Chondrocyte (in vitro differentiated cells): ENCODE results near the gene SMIM22. TPM values are rescaled to one million over a fixed set of nuclear protein-coding genes. Genes with fewer than 3 reads are reported as not detected.

ENCODE experiments used
- DNase-seq: peaks from one replicate; pipeline ENCODE4 v3.0.0; 2021; ENCODE audit warnings: mixed read lengths, low spot score
- H3K27ac Mint-ChIP-seq: one replicate; pipeline ENCODE4 v1.8.0; 2021; ENCODE audit warnings: mild to moderate bottlenecking, moderate library complexity, mixed read lengths; ENCODE audit not compliant: unreplicated experiment
- H3K27me3 Mint-ChIP-seq: 2 replicates; pipeline ENCODE4 v1.8.0; 2021; ENCODE audit warnings: low read depth, mixed read lengths
- H3K36me3 Mint-ChIP-seq: 2 replicates; pipeline ENCODE4 v1.8.0; 2021; ENCODE audit warnings: low read depth, mixed read lengths
- H3K4me1 Mint-ChIP-seq: 2 replicates; pipeline ENCODE4 v1.8.0; 2021; ENCODE audit warnings: low read depth, mild to moderate bottlenecking, mixed read lengths
- H3K4me3 Mint-ChIP-seq: one replicate; pipeline ENCODE4 v1.8.0; 2021; ENCODE audit warnings: mild to moderate bottlenecking, moderate library complexity, mixed read lengths; ENCODE audit not compliant: unreplicated experiment
- H3K9me3 Mint-ChIP-seq: 2 replicates; pipeline ENCODE4 v1.8.0; 2021; ENCODE audit warnings: low read depth, mixed read lengths
- CTCF ChIP-seq: fragments of 200-600 bp; sonication (generic); IDR thresholded peaks from 2 replicates; pipeline ENCODE4 v1.5.0; 2021; ENCODE audit warnings: antibody characterized with exemption, mild to moderate bottlenecking, moderate library complexity
- total RNA-seq: library from RNA; stranded (reverse); gene quantifications from 3 replicates; pipeline ENCODE4 v1.2.1, GENCODE V29; 2021

Gene SMIM22
- total RNA-seq, 1 donor from 2014 or later: not detected

GRCh38 chr16:4836727-4837126 lies 41.6 kb downstream of the SMIM22 start:
- Mint-ChIP-seq H3K4me3 (no peak overlapping the region), H3K4me1 (no peaks in the 10 kb centered on the region), H3K9me3 (no peaks in the 10 kb centered on the region), H3K36me3 (peaks cover 20% of the 10 kb centered on the region), H3K27ac (no peak overlapping the region), H3K27me3 (no peaks in the 10 kb centered on the region)
- no peak for DNase-seq
- TF ChIP-seq CTCF: no peak

- H3K27ac Mint-ChIP-seq: no peak overlapping the region
- H3K36me3 Mint-ChIP-seq: peaks cover 18% of the 10 kb centered on the region
- no peaks in the 10 kb centered on the region for H3K27me3 Mint-ChIP-seq
- no peak for DNase-seq
- H3K4me3 Mint-ChIP-seq: no peak overlapping the region
- no peaks in the 10 kb centered on the region for H3K4me1 Mint-ChIP-seq
- H3K9me3 Mint-ChIP-seq: no peaks in the 10 kb centered on the region
- TF ChIP-seq CTCF: no peak
Measured at GRCh38 chr16:4837733-4838501, 42.7 kb downstream of the SMIM22 start.

GRCh38 chr16:4839942-4840341 lies 44.8 kb downstream of the SMIM22 start:
- Mint-ChIP-seq H3K27ac (no peak overlapping the region), H3K9me3 (no peaks in the 10 kb centered on the region), H3K36me3 (peaks cover 23% of the 10 kb centered on the region), H3K4me1 (peaks cover 4% of the 10 kb centered on the region), H3K27me3 (no peaks in the 10 kb centered on the region), H3K4me3 (no peak overlapping the region)
- no peak for DNase-seq
- TF ChIP-seq CTCF: no peak

- no peak for DNase-seq
- Mint-ChIP-seq H3K4me1 (peaks cover 12% of the 10 kb centered on the region), H3K9me3 (no peaks in the 10 kb centered on the region), H3K36me3 (peaks cover 26% of the 10 kb centered on the region), H3K27ac (no peak overlapping the region), H3K27me3 (no peaks in the 10 kb centered on the region), H3K4me3 (no peak overlapping the region)
- no peak for TF ChIP-seq CTCF
Measured at GRCh38 chr16:4840984-4841383, 45.8 kb downstream of the SMIM22 start.

Other genes with a start within 250 kb of the SMIM22 start
- gene C16orf96, start 239.0 kb upstream of the SMIM22 start, total RNA-seq: 0.12 to 0.23 TPM in 2 of 3 replicates, not detected in the other
- 22.9 to 36.6 TPM (median 23.6 TPM) in 3 replicates for gene UBALD1, start 180.5 kb upstream of the SMIM22 start, total RNA-seq
- gene MGRN1, start 170.5 kb upstream of the SMIM22 start, total RNA-seq: 81.9 to 88.4 TPM (median 83.4 TPM) in 3 replicates
- 20.4 to 27.4 TPM (median 22.9 TPM) in 3 replicates for gene NUDT16L1, start 101.8 kb upstream of the SMIM22 start, total RNA-seq
- 21.8 to 30.6 TPM (median 24.9 TPM) in 3 replicates for gene ANKS3, start 61.1 kb upstream of the SMIM22 start, total RNA-seq
- 2.0 to 2.6 TPM (median 2.2 TPM) in 3 replicates for gene DNAAF8, start 60.8 kb upstream of the SMIM22 start, total RNA-seq
- gene ZNF500, start 28.2 kb upstream of the SMIM22 start, total RNA-seq: 13.1 to 16.2 TPM (median 14.7 TPM) in 3 replicates
- not detected in 3 replicates for gene SEPTIN12, start 7.0 kb upstream of the SMIM22 start, total RNA-seq
- 24.9 to 37.6 TPM (median 35.6 TPM) in 3 replicates for gene ROGDI, start 7.3 kb downstream of the SMIM22 start, total RNA-seq
- gene GLYR1, start 51.9 kb downstream of the SMIM22 start, total RNA-seq: 56.8 to 78.7 TPM (median 58.9 TPM) in 3 replicates
- 38.3 to 43.3 TPM (median 40.1 TPM) in 3 replicates for gene UBN1, start 52.1 kb downstream of the SMIM22 start, total RNA-seq
- gene PPL, start 141.8 kb downstream of the SMIM22 start, total RNA-seq: 0.22 to 1.2 TPM (median 0.97 TPM) in 3 replicates
- not detected in 3 replicates for gene SEC14L5, start 163.0 kb downstream of the SMIM22 start, total RNA-seq
- gene NAGPA, start 238.6 kb downstream of the SMIM22 start, total RNA-seq: 10.1 to 11.8 TPM (median 11.3 TPM) in 3 replicates